ENCODE results near the gene LPO.

- no peak for TF ChIP-seq POLR2AphosphoS5 (IDR thresholded peaks at IDR 0.05)
- TF ChIP-seq, protein P1, sequence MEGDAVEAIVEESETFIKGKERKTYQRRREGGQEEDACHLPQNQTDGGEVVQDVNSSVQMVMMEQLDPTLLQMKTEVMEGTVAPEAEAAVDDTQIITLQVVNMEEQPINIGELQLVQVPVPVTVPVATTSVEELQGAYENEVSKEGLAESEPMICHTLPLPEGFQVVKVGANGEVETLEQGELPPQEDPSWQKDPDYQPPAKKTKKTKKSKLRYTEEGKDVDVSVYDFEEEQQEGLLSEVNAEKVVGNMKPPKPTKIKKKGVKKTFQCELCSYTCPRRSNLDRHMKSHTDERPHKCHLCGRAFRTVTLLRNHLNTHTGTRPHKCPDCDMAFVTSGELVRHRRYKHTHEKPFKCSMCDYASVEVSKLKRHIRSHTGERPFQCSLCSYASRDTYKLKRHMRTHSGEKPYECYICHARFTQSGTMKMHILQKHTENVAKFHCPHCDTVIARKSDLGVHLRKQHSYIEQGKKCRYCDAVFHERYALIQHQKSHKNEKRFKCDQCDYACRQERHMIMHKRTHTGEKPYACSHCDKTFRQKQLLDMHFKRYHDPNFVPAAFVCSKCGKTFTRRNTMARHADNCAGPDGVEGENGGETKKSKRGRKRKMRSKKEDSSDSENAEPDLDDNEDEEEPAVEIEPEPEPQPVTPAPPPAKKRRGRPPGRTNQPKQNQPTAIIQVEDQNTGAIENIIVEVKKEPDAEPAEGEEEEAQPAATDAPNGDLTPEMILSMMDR (IDR thresholded peaks at IDR 0.05): no peak
- TF ChIP-seq POLR2A (IDR thresholded peaks at IDR 0.05): no peak
- no peak for TF ChIP-seq EP300 (IDR thresholded peaks at IDR 0.05)
Observed at GRCh38 chr17:58277802-58278595, 39.6 kb downstream of the LPO start.
